SK-N-SH treated with all-trans-retinoic acid at 6 μM for 48 hours (cell line): ENCODE data around the gene GJB5.

Experiments
- ATAC-seq: fragments of 200-7000 bp; cut with Tn5 transposase; 3 replicates; pipeline ENCODE4 v1.9.1; 2020; ENCODE audit warnings: mild to moderate bottlenecking, moderate library complexity
- BACH2 ChIP-seq: fragments of 250-450 bp; sonication (Bioruptor Pico); IDR thresholded peaks from 2 replicates; pipeline ENCODE4 v1.9.0; 2021; ENCODE audit warnings: mild to moderate bottlenecking, borderline replicate concordance
- CREB5 ChIP-seq: fragments of 250-450 bp; sonication (Bioruptor Pico); IDR thresholded peaks from 2 replicates; pipeline ENCODE4 v1.5.1; 2020; ENCODE audit warnings: low read depth, mild to moderate bottlenecking, moderate library complexity
- CSDC2 ChIP-seq: fragments of 250-450 bp; sonication (Bioruptor Pico); IDR thresholded peaks from 2 replicates; pipeline ENCODE4 v1.5.0; 2020; ENCODE audit warnings: mild to moderate bottlenecking, moderate library complexity
- CSRNP3 ChIP-seq: fragments of 250-450 bp; sonication (Bioruptor Pico); IDR thresholded peaks from 2 replicates; pipeline ENCODE4 v1.5.1; 2021; ENCODE audit warnings: mild to moderate bottlenecking, moderate library complexity
- ESRRG ChIP-seq: fragments of 250-450 bp; sonication (Bioruptor Pico); IDR thresholded peaks from 2 replicates; pipeline ENCODE4 v1.6.1; 2021; ENCODE audit warnings: mild to moderate bottlenecking
- GLIS3 ChIP-seq: fragments of 250-450 bp; sonication (Bioruptor Pico); IDR thresholded peaks from 2 replicates; pipeline ENCODE4 v1.5.0; 2020; ENCODE audit warnings: mild to moderate bottlenecking, moderate library complexity
- ISL1 ChIP-seq: fragments of 250-450 bp; sonication (Bioruptor Pico); IDR thresholded peaks from 2 replicates; pipeline ENCODE4 v2.1.2; 2022; ENCODE audit warnings: mild to moderate bottlenecking, moderate library complexity
- OSR1 ChIP-seq: fragments of 250-450 bp; sonication (Bioruptor Pico); IDR thresholded peaks from 2 replicates; pipeline ENCODE4 v1.8.0; 2022; ENCODE audit warnings: moderate library complexity, mild to moderate bottlenecking, inconsistent platforms
- PATZ1 ChIP-seq: fragments of 250-450 bp; sonication (Bioruptor Pico); IDR thresholded peaks from 2 replicates; pipeline ENCODE4 v1.8.0; 2020; ENCODE audit warnings: mild to moderate bottlenecking, moderate library complexity, borderline replicate concordance
- POU6F1 ChIP-seq: fragments of 250-450 bp; sonication (Bioruptor Pico); IDR thresholded peaks from 2 replicates; pipeline ENCODE4 v1.8.0; 2021; ENCODE audit warnings: low read depth, mild to moderate bottlenecking, moderate library complexity, borderline replicate concordance
- PPARA ChIP-seq: fragments of 250-450 bp; sonication (Bioruptor Pico); IDR thresholded peaks from 2 replicates; pipeline ENCODE4 v1.5.0; 2020; ENCODE audit warnings: mild to moderate bottlenecking, borderline replicate concordance
- RARB ChIP-seq: fragments of 250-450 bp; sonication (Bioruptor Pico); IDR thresholded peaks from 2 replicates; pipeline ENCODE4 v1.8.0; 2021; ENCODE audit warnings: mild to moderate bottlenecking, moderate library complexity
- SNAI2 ChIP-seq: fragments of 250-450 bp; sonication (Bioruptor Pico); IDR thresholded peaks from 2 replicates; pipeline ENCODE4 v1.5.0; 2020; ENCODE audit warnings: mild to moderate bottlenecking, moderate library complexity
- TCF4 ChIP-seq: fragments of 250-450 bp; sonication (Bioruptor Pico); IDR thresholded peaks from 2 replicates; pipeline ENCODE4 v1.8.0; 2021; ENCODE audit warnings: mild to moderate bottlenecking, moderate library complexity, borderline replicate concordance
- TOX ChIP-seq: fragments of 250-450 bp; sonication (Bioruptor Pico); IDR thresholded peaks from 2 replicates; pipeline ENCODE4 v1.8.0; 2021; ENCODE audit warnings: mild to moderate bottlenecking, moderate library complexity, borderline replicate concordance
- TSHZ2 ChIP-seq: fragments of 250-450 bp; sonication (Bioruptor Pico); IDR thresholded peaks from 2 replicates; pipeline ENCODE4 v1.5.0; 2020; ENCODE audit warnings: mild to moderate bottlenecking, moderate library complexity
- ZFP3 ChIP-seq: fragments of 250-450 bp; sonication (Bioruptor Pico); IDR thresholded peaks from 2 replicates; pipeline ENCODE4 v1.5.0; 2020; ENCODE audit warnings: mild to moderate bottlenecking, moderate library complexity
- ZFP30 ChIP-seq: fragments of 450-650 bp; formaldehyde crosslinking; IDR thresholded peaks from 2 replicates; pipeline ENCODE4 v1.5.0; 2022; ENCODE audit warnings: mild to moderate bottlenecking, moderate library complexity
- ZNF565 ChIP-seq: fragments of 450-650 bp; formaldehyde crosslinking; conservative IDR thresholded peaks from 2 replicates; pipeline ENCODE4 v1.5.0; 2020; ENCODE audit warnings: low read depth, mild to moderate bottlenecking, moderate library complexity
- ZNF70 ChIP-seq: fragments of 450-650 bp; formaldehyde crosslinking; IDR thresholded peaks from 2 replicates; pipeline ENCODE4 v1.5.0; 2020; ENCODE audit warnings: mild to moderate bottlenecking, moderate library complexity
- ZNF8 ChIP-seq: fragments of 450-650 bp; formaldehyde crosslinking; IDR thresholded peaks from 2 replicates; pipeline ENCODE4 v1.5.0; 2020; ENCODE audit warnings: mild to moderate bottlenecking, moderate library complexity

Gene GJB5

GRCh38 chr1:34792424-34792823 is 37.6 kb downstream of the GJB5 start (continued):
- TF ChIP-seq CREB5 (no peak), CSRNP3 (CRISPR knock-in tag) (no peak), ESRRG (CRISPR knock-in tag) (no peak), TOX (CRISPR knock-in tag) (no peak), BACH2 (no peak), SNAI2 (no peak), GLIS3 (no peak), OSR1 (no peak), ZNF70 (CRISPR knock-in tag) (no peak), ZNF8 (CRISPR knock-in tag) (no peak), TCF4 (CRISPR knock-in tag) (no peak)

GRCh38 chr1:34792868-34793727 is 38.3 kb downstream of the GJB5 start, which contains the start of gene GJA4:
TSS of gene GJA4 (plus strand) at chr1:34792999. CDS start at chr1:34794214, 1,215 bp downstream.
- no peak for ATAC-seq
- no peak for TF ChIP-seq ZNF565 (CRISPR knock-in tag)
- TF ChIP-seq POU6F1: no peak
- no peak for TF ChIP-seq TOX (CRISPR knock-in tag)
- TF ChIP-seq ZNF70 (CRISPR knock-in tag): no peak
- no peak for TF ChIP-seq ZFP30 (CRISPR knock-in tag)
- TF ChIP-seq PPARA (CRISPR knock-in tag): no peak
- no peak for TF ChIP-seq ISL1 (CRISPR knock-in tag)
- no peak for TF ChIP-seq ZFP3 (CRISPR knock-in tag)
- no peak for TF ChIP-seq OSR1
- TF ChIP-seq ZNF8 (CRISPR knock-in tag): no peak
- no peak for TF ChIP-seq GLIS3
- TF ChIP-seq RARB: no peak
- no peak for TF ChIP-seq TSHZ2 (CRISPR knock-in tag)
- no peak for TF ChIP-seq PATZ1 (CRISPR knock-in tag)
- no peak for TF ChIP-seq CSDC2 (CRISPR knock-in tag)
